ENCODE data around the gene CEBPG.

The CEBPG gene

DNA sequence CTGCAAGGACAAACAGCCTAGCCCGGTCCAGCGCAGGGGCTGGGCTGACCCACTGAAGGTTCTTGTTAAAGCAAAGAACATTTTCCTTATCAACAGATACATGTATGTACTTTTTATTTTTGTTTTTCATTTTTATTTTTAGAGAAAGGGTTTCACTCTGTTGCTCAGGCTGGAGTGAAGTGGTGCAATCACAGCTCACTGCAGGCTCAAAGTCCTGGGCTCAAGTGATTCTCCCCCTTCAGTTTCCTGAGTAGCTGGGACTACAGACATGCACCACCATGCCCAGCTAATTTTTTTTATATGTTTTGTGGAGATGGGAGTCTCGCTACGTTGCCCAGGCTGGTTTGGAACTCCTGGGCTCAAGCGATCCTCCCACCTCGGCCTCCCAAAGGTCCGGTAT is 47.9 kb downstream of the CEBPG start:
- DNase-seq (ENCODE audit: low spot score): no peak

DNA sequence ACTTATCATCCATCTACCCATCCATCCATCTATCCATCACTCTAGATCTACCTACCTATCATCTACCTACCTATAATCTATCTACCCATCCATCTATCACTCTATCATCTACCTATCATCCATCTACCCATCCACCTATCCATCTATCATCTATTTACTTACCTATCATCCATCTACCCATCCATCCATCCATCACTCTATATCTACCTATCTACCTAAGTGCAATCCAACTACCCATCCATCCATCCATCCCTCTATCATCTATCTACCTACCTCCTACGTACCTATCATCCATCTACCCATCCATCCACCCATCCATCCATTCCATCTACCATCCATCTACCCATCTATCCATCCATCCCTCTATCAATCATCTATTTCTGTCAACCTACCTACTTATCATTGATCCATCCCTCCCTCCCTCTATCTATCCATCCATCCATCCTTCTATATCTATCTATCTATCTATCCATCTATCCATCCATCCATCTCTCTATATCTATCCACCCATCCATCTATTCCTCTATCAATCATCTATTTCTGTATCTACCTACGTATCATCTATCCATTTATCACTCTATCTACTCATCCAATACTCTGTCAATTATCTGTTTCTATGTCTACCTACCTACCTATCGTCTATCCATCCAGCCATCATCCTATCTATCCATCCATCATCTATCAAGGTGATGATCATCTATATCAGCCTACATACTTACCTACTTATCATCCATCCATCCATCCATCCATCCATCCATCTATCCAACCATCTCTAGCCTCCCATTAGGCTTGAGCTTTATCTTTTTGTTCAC is 49.1 kb downstream of the CEBPG start:
- no peak for DNase-seq (ENCODE audit: low spot score)

DNA sequence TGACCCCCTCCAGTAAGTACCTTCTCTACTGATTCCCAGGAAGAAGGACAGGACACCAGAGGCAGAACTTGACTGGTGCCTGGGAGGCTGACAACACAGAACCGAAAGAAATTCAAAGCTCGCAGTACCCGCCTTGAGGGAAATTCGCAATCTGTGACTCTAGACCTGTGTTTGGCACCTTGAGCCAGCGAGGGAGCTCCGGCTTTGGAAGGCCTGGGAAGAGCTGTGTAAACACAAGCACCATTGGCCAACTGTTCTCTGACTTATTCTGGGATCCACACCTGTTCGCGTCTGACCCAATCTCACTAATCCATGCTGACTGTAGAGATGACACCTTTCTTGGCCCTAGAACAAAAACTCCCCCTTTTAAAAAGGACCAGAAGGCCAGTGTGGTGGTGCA is 50.7 kb downstream of the CEBPG start:
- no peak for DNase-seq (ENCODE audit: low spot score)

DNA sequence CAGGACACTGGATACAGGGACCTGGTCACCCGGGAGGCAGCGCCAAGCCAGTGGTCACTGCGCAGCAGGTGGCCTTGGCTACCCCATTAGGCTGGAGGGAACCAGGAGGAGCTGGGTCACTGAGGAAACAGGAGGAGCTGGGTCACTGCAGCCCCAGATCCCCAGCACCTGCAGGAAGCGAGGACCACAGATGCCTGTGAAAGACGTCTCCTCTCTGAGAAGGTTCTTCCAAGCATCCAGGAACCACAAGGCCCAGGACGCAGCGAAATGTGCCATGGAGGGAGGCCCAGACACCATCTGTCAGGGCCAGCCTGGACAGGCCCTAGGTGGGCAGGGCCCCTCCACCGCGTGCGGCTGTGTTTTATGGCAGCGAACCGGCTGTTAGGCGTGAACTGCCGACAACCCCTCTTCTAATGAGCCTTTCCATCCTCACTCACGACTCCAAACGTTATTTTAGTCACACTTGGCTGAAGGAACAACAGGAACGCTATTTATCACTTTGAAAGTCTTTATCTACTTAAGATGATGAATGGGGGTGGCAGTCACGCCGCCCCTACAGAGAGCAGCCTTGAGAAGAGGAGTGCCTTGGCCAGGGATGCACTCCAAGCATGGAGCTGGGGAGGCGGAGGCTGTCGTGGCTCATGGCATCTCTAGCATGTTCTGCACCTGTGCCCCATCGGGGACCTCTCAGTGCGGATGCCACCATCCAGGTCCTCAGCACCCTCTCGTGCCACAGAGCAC is 53.3 kb downstream of the CEBPG start:
- no peak for DNase-seq (ENCODE audit: low spot score)

DNA sequence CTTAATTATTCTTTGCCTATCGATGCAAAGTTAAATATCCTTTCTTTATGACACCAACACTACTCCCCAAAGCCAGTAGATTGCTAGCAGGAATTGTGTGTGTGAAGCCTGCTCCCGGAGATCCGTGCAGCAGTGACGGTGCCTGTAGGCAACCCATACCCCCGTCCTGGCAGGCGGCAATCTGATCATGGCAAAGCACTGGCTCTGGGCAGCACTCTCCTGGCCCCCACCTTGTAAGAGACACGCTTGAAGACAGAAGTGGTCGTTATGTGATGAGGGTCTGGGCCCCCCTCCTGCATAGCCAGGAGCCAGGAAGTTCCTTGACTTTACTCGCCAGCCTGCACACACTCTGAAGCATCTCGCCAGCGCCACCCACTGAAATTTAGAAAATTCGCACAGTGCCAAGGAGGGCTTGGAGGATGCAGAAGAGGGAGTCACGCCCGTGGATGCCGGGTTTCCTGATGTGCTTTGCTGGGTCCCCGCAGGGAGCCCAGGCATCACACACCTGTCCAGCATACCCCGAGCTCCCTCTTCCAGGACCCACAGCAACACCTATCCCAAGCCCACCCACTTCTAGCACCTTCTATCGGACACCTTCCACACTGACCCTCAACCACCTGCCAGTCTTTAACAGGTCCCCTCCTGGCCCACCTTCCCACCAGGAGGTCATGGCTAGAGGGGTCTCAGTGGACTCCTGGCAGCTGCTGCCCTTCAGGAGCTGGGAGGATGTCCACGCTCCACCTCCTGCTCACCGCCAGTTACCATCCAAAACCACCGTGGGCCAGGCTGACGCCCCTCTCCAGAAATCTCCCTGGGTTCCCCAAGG is 54.5 kb downstream of the CEBPG start:
- no peak for DNase-seq (ENCODE audit: low spot score)

DNA sequence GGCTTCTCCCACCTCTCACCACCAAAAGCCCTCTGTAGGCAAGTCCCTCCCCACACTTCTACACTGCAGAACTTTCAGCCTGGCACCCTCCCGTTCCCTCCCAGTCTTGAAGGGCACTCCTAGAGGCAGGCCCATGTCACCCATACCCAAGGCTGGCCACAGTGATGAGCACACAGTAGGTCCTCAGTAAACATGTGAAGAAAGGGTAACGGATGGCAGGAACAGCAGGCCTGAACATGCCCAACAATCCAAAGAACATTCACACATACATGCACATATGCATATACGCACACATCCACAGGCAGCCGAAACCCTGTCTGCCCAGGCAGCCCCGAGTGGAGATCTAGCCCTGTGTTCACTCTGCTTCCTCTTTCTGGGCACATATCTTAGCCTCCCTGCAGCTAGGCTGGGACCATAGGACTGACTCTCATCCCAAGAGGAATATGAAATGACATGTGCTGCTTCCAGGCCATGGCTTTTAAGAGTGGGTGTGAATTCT is 55.2 kb downstream of the CEBPG start:
- DNase-seq (ENCODE audit: low spot score): no peak

DNA sequence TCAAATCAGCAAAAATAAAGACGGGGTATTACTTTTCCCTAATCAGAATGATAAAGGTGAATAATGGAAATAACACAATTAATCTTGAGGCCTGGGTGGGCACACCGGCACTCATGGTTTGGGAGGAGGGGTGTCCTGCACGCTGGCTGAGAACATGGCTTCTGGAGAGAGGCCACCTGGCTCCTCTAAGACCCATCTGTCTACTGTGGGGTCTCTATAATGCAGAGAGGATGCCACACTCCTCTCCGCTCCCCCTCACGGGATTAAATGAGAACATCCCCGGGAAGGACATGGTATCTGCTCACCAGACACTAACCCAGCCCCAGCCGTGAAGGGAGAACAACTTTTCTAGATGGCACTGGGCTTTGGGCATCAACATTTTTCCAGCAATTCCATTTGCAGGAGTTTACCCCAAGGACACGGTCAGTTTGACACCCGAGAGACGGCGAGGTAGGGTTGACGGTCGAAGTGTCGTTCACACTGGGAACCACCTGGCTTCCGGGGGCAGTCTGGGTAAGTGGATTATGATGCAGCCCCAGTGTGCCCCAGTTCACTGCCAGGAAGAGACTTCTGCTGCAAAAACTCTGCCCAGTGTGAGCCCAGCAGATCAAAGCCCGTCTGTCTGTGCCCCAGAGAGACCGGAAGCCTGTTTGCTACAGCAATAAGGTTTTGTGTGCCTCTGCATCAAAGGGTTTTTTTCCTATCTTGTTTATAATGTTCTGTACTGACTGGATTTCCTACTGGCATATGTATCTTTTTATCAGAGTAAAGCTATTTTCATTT is 56.6 kb downstream of the CEBPG start:
- DNase-seq (ENCODE audit: low spot score): no peak

DNA sequence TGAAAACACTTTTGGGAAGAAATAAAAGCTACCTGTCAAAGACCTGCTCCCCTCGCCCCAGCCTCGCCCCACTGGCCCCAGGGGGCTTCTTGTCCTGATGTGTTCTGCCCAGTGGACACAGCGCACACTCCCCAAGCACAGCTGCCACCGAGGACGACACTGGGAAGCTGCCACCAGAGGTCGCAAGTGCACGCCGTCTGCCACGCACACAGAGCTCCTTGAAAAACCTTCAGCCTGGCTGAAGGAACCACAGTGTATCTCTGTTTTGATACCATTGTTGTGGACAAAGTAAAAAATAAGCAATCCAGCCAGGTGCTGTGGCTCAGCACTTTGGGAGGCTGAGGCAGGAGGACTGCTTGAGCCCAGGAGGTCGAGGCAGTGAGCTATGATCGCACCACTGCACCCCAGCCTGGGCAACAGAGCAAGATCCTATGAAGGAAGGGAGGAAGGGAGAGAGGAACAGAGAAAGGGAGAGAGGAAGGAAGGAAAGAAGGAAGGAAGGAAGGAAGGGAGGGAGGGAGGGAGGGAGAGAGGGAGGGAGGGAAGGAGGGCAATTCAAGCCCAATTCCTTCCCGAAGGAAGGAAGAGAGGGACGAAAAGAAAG is 57.3 kb downstream of the CEBPG start:
- peak; percentile 80 for DNase-seq (ENCODE audit: low spot score)

DNA sequence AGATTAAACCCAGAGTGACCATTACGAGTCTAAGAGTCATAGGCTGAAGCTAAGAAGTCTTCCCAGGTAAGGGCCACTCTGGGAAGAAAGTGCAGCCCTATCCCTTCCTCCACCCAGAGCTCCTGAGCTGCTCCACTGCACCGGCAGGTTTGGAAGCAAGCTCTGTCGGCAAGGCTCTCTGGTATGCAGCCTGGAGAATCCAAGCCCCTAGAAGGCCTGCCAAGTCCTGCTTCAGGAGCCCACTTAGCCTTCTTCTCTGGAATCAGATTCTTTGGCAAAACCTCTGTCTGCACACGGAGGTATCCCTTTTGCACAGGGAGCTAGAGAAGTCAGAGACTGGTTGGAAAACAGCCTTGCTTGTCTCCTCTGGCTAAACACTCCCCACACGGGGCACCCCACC is 58.5 kb downstream of the CEBPG start:
- no peak for DNase-seq (ENCODE audit: low spot score)

Measured in left forelimb (tissue), 1 donor.